Bronchial epithelial cell (primary cell): Measurements from ENCODE around the gene PDE4B. TPM values are rescaled to one million over a fixed set of nuclear protein-coding genes. Genes with fewer than 3 reads are reported as not detected.

Experiments used
- DNase-seq: peaks from one replicate; pipeline ENCODE4 v3.0.0-alpha.2; 2010; ENCODE audit warnings: low read depth
- FAIRE-seq: peaks from 2 replicates; lab custom pipeline; 2011; peaks lifted over from hg19 to GRCh38; lab: Jason Lieb, UNC
- H3K27me3 ChIP-seq: 2 replicates; pipeline ENCODE4 v1.5.1; 2011; ENCODE audit warnings: low read length; ENCODE audit not compliant: control insufficient read depth, insufficient read depth
- H3K36me3 ChIP-seq: 2 replicates; pipeline ENCODE4 v1.5.1; 2011; ENCODE audit warnings: low read length; ENCODE audit not compliant: control insufficient read depth, insufficient read depth
- H3K4me3 ChIP-seq: 2 replicates; pipeline ENCODE4 v1.5.1; 2011; ENCODE audit warnings: mild to moderate bottlenecking, low read depth, low read length, control low read depth
- total RNA-seq: library from RNA; depleted of rRNA; stranded (reverse); fragments of >200 nt; gene quantifications from 2 replicates; pipeline ENCODE4 v1.2.1, GENCODE V29; 2014
- TF ChIP-seq, protein P1 (sequence below): IDR thresholded peaks from 2 replicates; pipeline ENCODE4 v1.5.1; 2011; ENCODE audit warnings: mild to moderate bottlenecking, moderate library complexity, low read length, control low read depth, inconsistent platforms; ENCODE audit not compliant: insufficient read depth, severe bottlenecking

PDE4B gene
- total RNA-seq, 1 donor from 2014 or later, result 0.26 TPM

DNA sequence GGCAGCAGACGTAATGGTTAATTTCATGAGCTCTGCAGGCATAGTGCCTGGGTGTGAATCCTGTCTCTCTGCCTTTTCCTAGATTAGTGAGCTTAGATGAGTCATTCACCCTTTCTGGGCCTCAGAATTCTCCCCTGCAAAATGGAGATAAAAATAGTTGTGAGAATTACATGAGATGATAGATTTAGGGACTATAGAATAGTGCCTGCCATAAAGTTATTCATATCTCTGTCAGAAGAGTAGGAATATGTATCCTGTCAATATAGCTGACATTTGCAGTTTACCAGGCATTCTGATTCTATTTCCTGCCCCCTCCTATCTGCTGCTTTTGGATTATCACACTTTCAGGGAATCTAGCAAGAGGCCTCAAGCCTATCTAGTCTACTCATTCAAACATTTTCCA is 112.0 kb downstream of the PDE4B start:
- DNase-seq (no peak), FAIRE-seq (no peak)
- H3K27me3 ChIP-seq, result no peaks in the 10 kb centered on the region
- no peaks in the 10 kb centered on the region for H3K36me3 ChIP-seq
- no peak overlapping the region for H3K4me3 ChIP-seq
- TF ChIP-seq, protein P1, sequence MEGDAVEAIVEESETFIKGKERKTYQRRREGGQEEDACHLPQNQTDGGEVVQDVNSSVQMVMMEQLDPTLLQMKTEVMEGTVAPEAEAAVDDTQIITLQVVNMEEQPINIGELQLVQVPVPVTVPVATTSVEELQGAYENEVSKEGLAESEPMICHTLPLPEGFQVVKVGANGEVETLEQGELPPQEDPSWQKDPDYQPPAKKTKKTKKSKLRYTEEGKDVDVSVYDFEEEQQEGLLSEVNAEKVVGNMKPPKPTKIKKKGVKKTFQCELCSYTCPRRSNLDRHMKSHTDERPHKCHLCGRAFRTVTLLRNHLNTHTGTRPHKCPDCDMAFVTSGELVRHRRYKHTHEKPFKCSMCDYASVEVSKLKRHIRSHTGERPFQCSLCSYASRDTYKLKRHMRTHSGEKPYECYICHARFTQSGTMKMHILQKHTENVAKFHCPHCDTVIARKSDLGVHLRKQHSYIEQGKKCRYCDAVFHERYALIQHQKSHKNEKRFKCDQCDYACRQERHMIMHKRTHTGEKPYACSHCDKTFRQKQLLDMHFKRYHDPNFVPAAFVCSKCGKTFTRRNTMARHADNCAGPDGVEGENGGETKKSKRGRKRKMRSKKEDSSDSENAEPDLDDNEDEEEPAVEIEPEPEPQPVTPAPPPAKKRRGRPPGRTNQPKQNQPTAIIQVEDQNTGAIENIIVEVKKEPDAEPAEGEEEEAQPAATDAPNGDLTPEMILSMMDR, result no peak

- TF ChIP-seq, protein P1, result no peak
- H3K36me3 ChIP-seq, result no peaks in the 10 kb centered on the region
- no peak overlapping the region for H3K4me3 ChIP-seq
- DNase-seq (no peak), FAIRE-seq (no peak)
- no peaks in the 10 kb centered on the region for H3K27me3 ChIP-seq
These were observed 117.7 kb downstream of the PDE4B start for GRCh38 chr1:65910432-65910831.

DNA sequence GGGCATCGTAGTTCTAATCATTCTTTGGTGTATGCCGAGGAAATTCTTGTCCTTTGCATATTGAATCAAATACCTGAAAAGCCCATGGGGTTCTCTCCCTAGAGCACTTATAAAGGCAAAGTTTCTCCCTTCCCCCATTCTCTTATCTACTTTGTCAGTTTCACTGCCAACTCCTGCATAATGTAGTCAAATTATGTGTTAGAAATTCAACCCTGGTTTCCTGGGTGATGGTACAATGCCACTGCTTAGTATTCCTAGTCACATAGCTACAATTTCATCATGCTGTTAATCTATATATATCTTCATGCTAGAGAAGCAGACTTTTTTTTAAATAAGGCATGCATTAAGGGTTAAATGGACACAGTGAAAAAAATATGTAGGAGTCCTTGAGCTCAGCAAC is 119.0 kb downstream of the PDE4B start:
- no peak for FAIRE-seq
- no peak for DNase-seq
- TF ChIP-seq, protein P1, result no peak

DNA sequence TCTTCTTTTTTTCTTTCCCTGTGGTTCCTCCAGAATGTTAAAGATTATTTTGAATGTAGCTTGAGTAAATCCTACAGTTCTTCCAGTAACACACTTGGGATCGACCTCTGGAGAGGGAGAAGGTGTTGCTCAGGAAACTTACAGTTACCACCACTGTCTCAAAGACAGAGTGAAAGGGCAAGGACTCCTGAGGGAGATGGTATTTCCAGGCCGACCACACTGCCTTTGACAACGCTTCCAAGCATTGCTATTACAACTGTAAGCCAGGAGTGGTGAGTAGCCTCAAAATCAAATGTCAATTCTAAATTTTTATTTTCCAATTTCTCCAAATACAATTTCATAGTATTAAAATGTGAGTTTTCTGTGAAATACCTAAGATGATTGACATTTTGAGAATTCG is 125.9 kb downstream of the PDE4B start:
- FAIRE-seq, result no peak
- H3K4me3 ChIP-seq, result no peak overlapping the region
- H3K36me3 ChIP-seq, result no peaks in the 10 kb centered on the region
- no peaks in the 10 kb centered on the region for H3K27me3 ChIP-seq
- TF ChIP-seq, protein P1, result no peak
- no peak for DNase-seq

More for the DNA sequence above, 119.0 kb downstream of the PDE4B start:
- Histone ChIP-seq H3K36me3 (no peaks in the 10 kb centered on the region), H3K4me3 (no peak overlapping the region), H3K27me3 (no peaks in the 10 kb centered on the region)

- Histone ChIP-seq H3K27me3 (no peaks in the 10 kb centered on the region), H3K36me3 (no peaks in the 10 kb centered on the region), H3K4me3 (no peak overlapping the region)
- DNase-seq (no peak), FAIRE-seq (no peak)
- TF ChIP-seq, protein P1, result no peak
These were observed 128.8 kb downstream of the PDE4B start for GRCh38 chr1:65921446-65921845.

GRCh38 chr1:65924471-65924870 is 131.8 kb downstream of the PDE4B start:
- peak; percentile 51 for DNase-seq
- no peak for FAIRE-seq
- TF ChIP-seq, protein P1, result no peak
- Histone ChIP-seq H3K4me3 (no peak overlapping the region), H3K36me3 (no peaks in the 10 kb centered on the region), H3K27me3 (no peaks in the 10 kb centered on the region)
